Ovary (tissue), 9 donors: Measurements from ENCODE around the gene SOD3. TPM values are rescaled to one million over a fixed set of nuclear protein-coding genes. Genes with fewer than 3 reads are reported as not detected.

Experiments
- DNase-seq, 5 donors: peaks; one replicate each; pipeline ENCODE4 v3.0.0-alpha.2; 2019 to 2020
- H3K27ac ChIP-seq, 2 donors: fragments of 200-600 bp; one replicate each; pipeline versions ENCODE4 v1.5.1 to v1.8.0; 2019 to 2022
- H3K27me3 ChIP-seq: fragments of 200-600 bp; one replicate; pipeline ENCODE4 v1.8.0; 2022
- H3K36me3 ChIP-seq: fragments of 200-600 bp; sonication (generic); one replicate; pipeline ENCODE4 v1.5.1; 2019
- H3K4me1 ChIP-seq: one replicate; pipeline ENCODE4 v1.8.1; 2013; ENCODE audit warnings: mild to moderate bottlenecking, moderate library complexity; ENCODE audit not compliant: insufficient read depth
- H3K4me3 ChIP-seq: fragments of 200-600 bp; sonication (generic); one replicate; pipeline ENCODE4 v1.5.1; 2017
- H3K9me3 ChIP-seq, 2 donors: fragments of 200-600 bp in 1 of 2; sonication (generic) in 1 of 2; one replicate each; pipeline versions ENCODE4 v1.5.1 to v1.8.1; 2013 to 2019; ENCODE audit warnings: mild to moderate bottlenecking in 1 of 2, moderate library complexity in 1 of 2
- CTCF ChIP-seq, 3 donors: fragments of 450-650 bp in 2 of 3; fragments of 200-600 bp in 1 of 3; IDR thresholded peaks; one replicate each; pipeline versions ENCODE4 v1.5.1 to v1.8.0; 2016 to 2022; ENCODE audit warnings: antibody characterized with exemption in 3 of 3, mild to moderate bottlenecking in 1 of 3
- EP300 ChIP-seq: sonication (generic); formaldehyde crosslinking; IDR thresholded peaks from one replicate; pipeline ENCODE4 v1.6.1; 2017; ENCODE audit warnings: antibody characterized with exemption
- POLR2A ChIP-seq: fragments of 450-650 bp; IDR thresholded peaks from one replicate; pipeline ENCODE4 v1.6.1; 2017; ENCODE audit warnings: antibody characterized with exemption, mild to moderate bottlenecking, moderate library complexity
- WGBS, 3 donors: extraction: QIAGEN DNeasy Blood & Tissue Kit in 1 of 3; methylation state at CpG; one replicate each; pipeline versions ENCODE4 v1.1.5 to v1.1.7; 2013 to 2017; 5-methylcytosine and 5-hydroxymethylcytosine counted together
- intact Hi-C, 4 donors: fragments of 100-400 bp; cut with DNase I; formaldehyde crosslinking; loops; one replicate each; pipeline versions ENCODE4 v1.11.0 to v1.15.1; 2022 to 2023
- polyA plus RNA-seq, 2 donors: library from polyadenylated mRNA; stranded (reverse); fragments of 200-250 nt in 1 of 2; fragments of 350-450 nt in 1 of 2; fragmentation: Illumina TruSeq in 1 of 2; extraction: RNeasy Lipid Tissue Mini Kit (QIAGEN cat#74804) in 1 of 2; gene quantifications; one replicate each; pipeline ENCODE4 v1.2.3, GENCODE V29; 2013 to 2014
- total RNA-seq, 7 donors: library from RNA; depleted of rRNA in 2 of 7; stranded (reverse); fragments of >200 nt in 2 of 7; fragmentation: NEBNext Ultra II Directional in 3 of 7; extraction: Animal tissue kit (Norgen Biotek cat#: 25700) in 3 of 7; gene quantifications; one replicate each; pipeline versions ENCODE4 v1.1.0 to v1.2.4, GENCODE V29; 2016 to 2023
- donor health status: DM: no; HTN: no; CAD: no; lungs with moderate emphysema.
- donor health status: DM: no; HTN: no; CAD: no.
- donor health status: Bipolar disorder and iron deficiency.
- donor health status: DM: yes; HTN: yes; CAD: no.
- donor health status: DM: no; HTN: no; CAD: no.
- donor health status: DM: yes; HTN: yes; CAD: no.

Gene SOD3
- total and polyA plus RNA-seq, 9 donors, result 15.3 to 92.3 (median 33.0) TPM

DNA sequence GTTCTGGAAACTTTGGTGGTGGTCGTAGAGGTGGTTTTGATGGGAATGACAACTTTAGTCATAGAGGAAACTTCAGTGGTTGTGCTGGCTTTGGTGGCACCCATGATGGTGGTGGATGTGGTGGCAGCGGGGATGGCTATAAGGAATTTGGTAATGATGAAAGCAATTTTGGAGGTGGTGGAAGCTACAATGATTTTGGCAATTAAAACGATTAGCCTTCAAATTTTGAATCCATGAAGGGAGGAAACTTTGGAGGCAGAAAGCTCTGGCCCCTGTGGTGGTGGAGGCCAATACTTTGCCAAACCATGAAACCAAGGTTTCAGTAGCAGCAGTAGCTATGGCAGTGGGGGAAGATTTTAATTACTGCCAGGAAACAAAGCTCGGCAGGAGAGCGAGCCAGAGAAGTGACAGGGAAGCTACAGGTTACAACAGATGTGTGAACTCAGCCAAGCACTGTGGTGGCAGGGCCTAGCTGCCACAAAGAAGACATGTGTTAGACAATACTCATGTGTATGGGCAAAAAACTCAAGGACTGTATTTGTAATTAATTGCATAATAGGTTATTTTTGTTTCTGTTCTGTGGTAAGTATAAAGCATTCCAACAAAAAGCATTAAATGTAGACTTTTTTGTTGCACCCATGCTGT is 23.2 kb upstream of the SOD3 start:
- Histone ChIP-seq H3K27ac (no peak overlapping the region), H3K9me3 (no peaks in the 10 kb centered on the region), H3K36me3 (no peaks in the 10 kb centered on the region), H3K4me1 (peaks cover 1% of the 10 kb centered on the region), H3K27me3 (no peaks in the 10 kb centered on the region), H3K4me3 (no peak overlapping the region)
- intact Hi-C loops, result no loop called here
- 89 to 93% (median 92%) methylated on average over 5 of the region's 5 CpGs for WGBS, 3 donors
- no peak for TF ChIP-seq CTCF (IDR thresholded peaks at IDR 0.05)
- TF ChIP-seq POLR2A, result no peak
- TF ChIP-seq EP300, result no peak
- DNase-seq, result no peak

GRCh38 chr4:24772952-24773351 is 22.4 kb upstream of the SOD3 start:
- H3K36me3 ChIP-seq, result no peaks in the 10 kb centered on the region
- no peaks in the 10 kb centered on the region for H3K9me3 ChIP-seq
- intact Hi-C loops, result no loop called here
- TF ChIP-seq POLR2A (no peak), EP300 (no peak), CTCF (IDR thresholded peaks at IDR 0.05) (no peak)
- no peaks in the 10 kb centered on the region for H3K27me3 ChIP-seq
- 76 to 93% (median 90%) methylated on average over 6 of the region's 6 CpGs for WGBS, 3 donors
- peaks cover 1% of the 10 kb centered on the region for H3K4me1 ChIP-seq
- no peak overlapping the region for H3K27ac ChIP-seq
- DNase-seq, result no peak
- H3K4me3 ChIP-seq, result no peak overlapping the region

DNA sequence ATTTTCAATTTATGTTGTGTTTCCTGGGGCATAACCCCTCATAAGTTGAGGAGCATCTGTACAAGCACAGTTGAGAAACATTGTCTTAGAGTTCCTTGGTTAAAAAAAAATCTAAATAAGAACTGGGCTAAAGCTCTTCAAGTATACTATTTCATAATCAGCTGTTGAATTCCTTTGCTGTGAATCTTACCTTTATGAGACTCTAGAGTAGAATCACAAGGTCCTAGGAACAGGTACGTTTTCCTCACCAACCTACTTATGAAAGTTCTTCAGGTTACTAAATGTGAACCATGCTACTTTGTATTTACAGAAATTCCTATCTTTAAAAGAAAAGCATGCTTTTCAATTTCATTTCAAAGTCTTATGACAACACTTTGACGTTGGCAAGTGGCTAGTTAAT is 20.9 kb upstream of the SOD3 start:
- WGBS, 3 donors, result 35 to 40% (median 39%) methylated on average over 2 of the region's 2 CpGs
- no peak for DNase-seq
- Histone ChIP-seq H3K27me3 (no peaks in the 10 kb centered on the region), H3K4me1 (peaks cover 4% of the 10 kb centered on the region), H3K27ac (no peak overlapping the region), H3K36me3 (no peaks in the 10 kb centered on the region), H3K4me3 (no peak overlapping the region), H3K9me3 (no peaks in the 10 kb centered on the region)
- intact Hi-C loops, result no loop called here
- TF ChIP-seq CTCF (IDR thresholded peaks at IDR 0.05) (no peak), POLR2A (no peak), EP300 (no peak)

GRCh38 chr4:24775032-24775605 is 20.3 kb upstream of the SOD3 start:
- no peak for DNase-seq
- intact Hi-C loops, result no loop called here
- H3K9me3 ChIP-seq, result no peaks in the 10 kb centered on the region
- no peak overlapping the region for H3K27ac ChIP-seq
- no peaks in the 10 kb centered on the region for H3K36me3 ChIP-seq
- no peak for TF ChIP-seq CTCF (IDR thresholded peaks at IDR 0.05)
- no peak for TF ChIP-seq EP300
- TF ChIP-seq POLR2A, result no peak
- H3K4me3 ChIP-seq, result no peak overlapping the region
- H3K27me3 ChIP-seq, result no peaks in the 10 kb centered on the region
- peaks cover 4% of the 10 kb centered on the region for H3K4me1 ChIP-seq
- 66 to 95% (median 88%) methylated on average over 2 of the region's 2 CpGs for WGBS, 3 donors
